GM21390 (cell line): ENCODE results near the gene TRAM2.
A peak's percentile ranks its signal among the peaks of the same experiment; 100 is the strongest.

Experiments used
- ATAC-seq: cut with Tn5 transposase; IDR thresholded peaks from one replicate; pipeline ENCODE4 v1.9.1; 2021; ENCODE audit not compliant: unreplicated experiment

Gene TRAM2

GRCh38 chr6:52595000-52595795, 18.3 kb upstream of the TRAM2 start:
- ATAC-seq: peak; percentile 69

GRCh38 chr6:52594221-52594620, 17.4 kb upstream of the TRAM2 start:
- no peak for ATAC-seq

- no peak for ATAC-seq
Observed at GRCh38 chr6:52591832-52592231, 15.0 kb upstream of the TRAM2 start.

- no peak for ATAC-seq
Observed at GRCh38 chr6:52590152-52590891, 13.5 kb upstream of the TRAM2 start.

GRCh38 chr6:52588710-52589091, 11.8 kb upstream of the TRAM2 start:
- no peak for ATAC-seq

GRCh38 chr6:52588087-52588709, 11.3 kb upstream of the TRAM2 start:
- ATAC-seq: no peak

- ATAC-seq: no peak
Observed at GRCh38 chr6:52587001-52587400, 10.1 kb upstream of the TRAM2 start.

GRCh38 chr6:52584203-52584602, 7.3 kb upstream of the TRAM2 start:
- no peak for ATAC-seq

- ATAC-seq: no peak
Observed at GRCh38 chr6:52582996-52583395, 6.1 kb upstream of the TRAM2 start.

- no peak for ATAC-seq
Observed at GRCh38 chr6:52582446-52582845, 5.6 kb upstream of the TRAM2 start.

- no peak for ATAC-seq
Observed at GRCh38 chr6:52580905-52581304, 4.0 kb upstream of the TRAM2 start.

GRCh38 chr6:52579006-52579660, 2.3 kb upstream of the TRAM2 start:
- no peak for ATAC-seq

- ATAC-seq: no peak
Observed at GRCh38 chr6:52577778-52578463, 1.1 kb upstream of the TRAM2 start.

- ATAC-seq: peak; percentile 52
Observed at GRCh38 chr6:52576392-52577021, 353 bp downstream of the TRAM2 start.

- no peak for ATAC-seq
Observed at GRCh38 chr6:52576054-52576391, 837 bp downstream of the TRAM2 start.

GRCh38 chr6:52575502-52575892, 1.4 kb downstream of the TRAM2 start:
- no peak for ATAC-seq

GRCh38 chr6:52574709-52575501, 2.0 kb downstream of the TRAM2 start:
- ATAC-seq: peak; percentile 48

- no peak for ATAC-seq
Observed at GRCh38 chr6:52573295-52573694, 3.6 kb downstream of the TRAM2 start.

- ATAC-seq: no peak
Observed at GRCh38 chr6:52572536-52572935, 4.3 kb downstream of the TRAM2 start.
